GM18870 (cell line): ENCODE measurements around the gene TAS2R19.
"Not testable (repeated sequence)": the region's sequence is repeated elsewhere in the genome, so short reads cannot be mapped to it uniquely, and the experiment has no call there.

Experiments
- ATAC-seq: cut with Tn5 transposase; IDR thresholded peaks from one replicate; pipeline ENCODE4 v1.9.1; 2021; ENCODE audit warnings: moderate library complexity; ENCODE audit not compliant: unreplicated experiment

The TAS2R19 gene

GRCh38 chr12:11022520-11022919, at the start of gene TAS2R19:
TAS2R19 (minus strand) TSS chr12:11022620; CDS start chr12:11022571, 49 bp downstream.
- ATAC-seq, result no peak

GRCh38 chr12:11071414-11071813, 49.0 kb upstream of the TAS2R19 start:
- no peak for ATAC-seq

GRCh38 chr12:11070999-11071398, 48.6 kb upstream of the TAS2R19 start:
- ATAC-seq, result no peak

GRCh38 chr12:11069854-11070365, 47.5 kb upstream of the TAS2R19 start:
- ATAC-seq, result no peak

GRCh38 chr12:11067514-11067913, 45.1 kb upstream of the TAS2R19 start:
- no peak for ATAC-seq

- ATAC-seq, result not testable (repeated sequence)
Observed at GRCh38 chr12:11062194-11062593, 39.8 kb upstream of the TAS2R19 start, which contains the start of gene TAS2R46. TAS2R46 (minus strand) TSS chr12:11062294; CDS start chr12:11062294, 0 bp downstream.

- no peak for ATAC-seq
Observed at GRCh38 chr12:11059784-11060183, 37.4 kb upstream of the TAS2R19 start.

- ATAC-seq, result no peak
Observed at GRCh38 chr12:11059041-11059440, 36.6 kb upstream of the TAS2R19 start.

- no peak for ATAC-seq
Observed at GRCh38 chr12:11055306-11055705, 32.9 kb upstream of the TAS2R19 start.

GRCh38 chr12:11049806-11050531, 27.5 kb upstream of the TAS2R19 start:
- ATAC-seq, result not testable (repeated sequence)

- ATAC-seq, result not testable (repeated sequence)
Observed at GRCh38 chr12:11041366-11041765, 18.9 kb upstream of the TAS2R19 start.

GRCh38 chr12:11040162-11040561, 17.7 kb upstream of the TAS2R19 start:
- no peak for ATAC-seq

- no peak for ATAC-seq
Observed at GRCh38 chr12:11039171-11039570, 16.8 kb upstream of the TAS2R19 start.

GRCh38 chr12:11033959-11034358, 11.5 kb upstream of the TAS2R19 start:
- ATAC-seq, result not testable (repeated sequence)

GRCh38 chr12:11031307-11031706, 8.9 kb upstream of the TAS2R19 start, which contains the start of gene TAS2R31:
TAS2R31 (minus strand) TSS chr12:11031407; CDS start chr12:11031335, 72 bp downstream.
- ATAC-seq, result no peak

GRCh38 chr12:11026118-11026517, 3.7 kb upstream of the TAS2R19 start:
- ATAC-seq, result no peak

- no peak for ATAC-seq
Observed at GRCh38 chr12:11023387-11023786, 967 bp upstream of the TAS2R19 start.

- no peak for ATAC-seq
Observed at GRCh38 chr12:11016937-11017336, 5.5 kb downstream of the TAS2R19 start.

- ATAC-seq, result no peak
Observed at GRCh38 chr12:11015775-11016430, 6.5 kb downstream of the TAS2R19 start.

- no peak for ATAC-seq
Observed at GRCh38 chr12:11014234-11014633, 8.2 kb downstream of the TAS2R19 start.

GRCh38 chr12:11007608-11008007, 14.8 kb downstream of the TAS2R19 start:
- no peak for ATAC-seq

- ATAC-seq, result no peak
Observed at GRCh38 chr12:10998204-10998603, 24.2 kb downstream of the TAS2R19 start, which contains the start of gene TAS2R20. TAS2R20 (minus strand) TSS chr12:10998304; CDS start chr12:10997875, 429 bp downstream.
